Activated CD8-positive, alpha-beta memory T cell treated with anti-CD3 and anti-CD28 coated beads, Interleukin-2, amount 50 U/mL, for 1 hour (primary cell): ENCODE data around the gene THSD7B.
"Not testable (repeated sequence)": the region's sequence is repeated elsewhere in the genome, so short reads cannot be mapped to it uniquely, and the experiment has no call there.

ENCODE experiments used
- DNase-seq: peaks from one replicate; pipeline ENCODE4 v3.0.0-alpha.2; 2020; ENCODE audit errors: extremely low read depth

The THSD7B gene, protein sequence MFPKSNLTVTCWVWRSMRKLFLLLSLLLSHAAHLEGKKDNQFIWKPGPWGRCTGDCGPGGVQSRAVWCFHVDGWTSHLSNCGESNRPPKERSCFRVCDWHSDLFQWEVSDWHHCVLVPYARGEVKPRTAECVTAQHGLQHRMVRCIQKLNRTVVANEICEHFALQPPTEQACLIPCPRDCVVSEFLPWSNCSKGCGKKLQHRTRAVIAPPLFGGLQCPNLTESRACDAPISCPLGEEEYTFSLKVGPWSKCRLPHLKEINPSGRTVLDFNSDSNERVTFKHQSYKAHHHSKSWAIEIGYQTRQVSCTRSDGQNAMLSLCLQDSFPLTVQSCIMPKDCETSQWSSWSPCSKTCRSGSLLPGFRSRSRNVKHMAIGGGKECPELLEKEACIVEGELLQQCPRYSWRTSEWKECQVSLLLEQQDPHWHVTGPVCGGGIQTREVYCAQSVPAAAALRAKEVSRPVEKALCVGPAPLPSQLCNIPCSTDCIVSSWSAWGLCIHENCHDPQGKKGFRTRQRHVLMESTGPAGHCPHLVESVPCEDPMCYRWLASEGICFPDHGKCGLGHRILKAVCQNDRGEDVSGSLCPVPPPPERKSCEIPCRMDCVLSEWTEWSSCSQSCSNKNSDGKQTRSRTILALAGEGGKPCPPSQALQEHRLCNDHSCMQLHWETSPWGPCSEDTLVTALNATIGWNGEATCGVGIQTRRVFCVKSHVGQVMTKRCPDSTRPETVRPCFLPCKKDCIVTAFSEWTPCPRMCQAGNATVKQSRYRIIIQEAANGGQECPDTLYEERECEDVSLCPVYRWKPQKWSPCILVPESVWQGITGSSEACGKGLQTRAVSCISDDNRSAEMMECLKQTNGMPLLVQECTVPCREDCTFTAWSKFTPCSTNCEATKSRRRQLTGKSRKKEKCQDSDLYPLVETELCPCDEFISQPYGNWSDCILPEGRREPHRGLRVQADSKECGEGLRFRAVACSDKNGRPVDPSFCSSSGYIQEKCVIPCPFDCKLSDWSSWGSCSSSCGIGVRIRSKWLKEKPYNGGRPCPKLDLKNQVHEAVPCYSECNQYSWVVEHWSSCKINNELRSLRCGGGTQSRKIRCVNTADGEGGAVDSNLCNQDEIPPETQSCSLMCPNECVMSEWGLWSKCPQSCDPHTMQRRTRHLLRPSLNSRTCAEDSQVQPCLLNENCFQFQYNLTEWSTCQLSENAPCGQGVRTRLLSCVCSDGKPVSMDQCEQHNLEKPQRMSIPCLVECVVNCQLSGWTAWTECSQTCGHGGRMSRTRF (N-terminal part only)

DNA sequence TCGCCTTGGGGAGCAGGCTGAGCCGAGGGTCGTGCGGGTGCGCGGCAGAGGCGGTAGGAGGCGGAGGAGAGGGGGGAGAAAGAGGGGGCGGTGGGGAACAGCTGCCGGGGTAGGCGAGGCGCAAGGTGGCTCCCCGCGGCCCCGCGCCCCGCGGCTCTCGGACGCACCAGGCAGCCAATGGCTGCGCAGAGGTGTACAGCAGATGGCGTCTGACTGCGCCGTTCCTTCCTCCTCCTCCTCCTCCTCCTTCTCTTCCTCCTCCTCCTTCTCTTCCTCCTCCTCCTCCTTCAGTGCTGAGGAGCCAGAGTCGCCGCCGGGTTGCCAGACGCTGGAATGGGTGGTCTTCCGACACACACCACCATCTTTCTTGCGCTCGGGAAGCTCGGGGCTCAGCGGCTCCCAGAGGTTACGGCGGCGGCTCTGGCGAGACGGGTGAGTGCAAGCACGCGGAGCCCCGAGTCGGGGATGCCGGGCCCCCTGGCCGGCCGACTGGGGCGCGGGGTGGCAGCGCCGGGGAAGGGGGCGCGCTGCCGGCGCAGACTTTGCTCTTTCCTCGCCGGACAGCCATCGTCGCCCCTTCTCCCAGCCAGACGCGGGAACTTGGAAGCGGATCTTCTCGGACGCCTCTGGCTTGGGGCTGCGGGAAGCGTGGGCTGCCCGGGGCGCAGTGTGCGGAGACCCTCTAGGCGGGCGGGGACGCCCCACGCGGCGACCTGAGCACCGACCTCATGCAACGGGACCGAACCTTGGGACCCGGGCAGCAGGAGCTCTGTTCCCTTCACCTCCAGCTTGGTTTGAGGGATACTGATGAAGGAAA lies at the start of gene THSD7B:
Gene THSD7B (plus strand): TSS at position 290 of the 817 bp plus-strand sequence. CDS start 116,634 bp downstream, outside the sequence.
- DNase-seq: no peak

DNA sequence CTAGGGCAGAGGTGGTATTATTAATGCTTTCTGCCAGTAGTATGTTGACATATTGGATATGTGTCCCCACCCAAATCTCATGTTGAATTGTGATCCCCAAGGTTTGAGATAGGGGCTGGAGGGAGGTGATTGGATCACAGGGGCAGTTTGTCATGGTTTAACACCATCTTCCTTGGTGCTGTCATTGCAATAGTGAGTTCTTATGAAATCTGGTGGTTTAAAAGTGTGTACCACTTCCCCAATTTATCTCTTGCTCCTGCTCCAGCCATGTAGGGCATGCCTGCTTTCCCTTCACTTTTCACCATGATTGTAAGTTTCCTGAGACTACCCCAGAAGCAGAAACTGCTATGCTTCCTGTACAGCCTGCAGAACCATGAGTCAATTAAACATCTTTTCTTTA lies 47.1 kb upstream of the THSD7B start:
- no peak for DNase-seq

DNA sequence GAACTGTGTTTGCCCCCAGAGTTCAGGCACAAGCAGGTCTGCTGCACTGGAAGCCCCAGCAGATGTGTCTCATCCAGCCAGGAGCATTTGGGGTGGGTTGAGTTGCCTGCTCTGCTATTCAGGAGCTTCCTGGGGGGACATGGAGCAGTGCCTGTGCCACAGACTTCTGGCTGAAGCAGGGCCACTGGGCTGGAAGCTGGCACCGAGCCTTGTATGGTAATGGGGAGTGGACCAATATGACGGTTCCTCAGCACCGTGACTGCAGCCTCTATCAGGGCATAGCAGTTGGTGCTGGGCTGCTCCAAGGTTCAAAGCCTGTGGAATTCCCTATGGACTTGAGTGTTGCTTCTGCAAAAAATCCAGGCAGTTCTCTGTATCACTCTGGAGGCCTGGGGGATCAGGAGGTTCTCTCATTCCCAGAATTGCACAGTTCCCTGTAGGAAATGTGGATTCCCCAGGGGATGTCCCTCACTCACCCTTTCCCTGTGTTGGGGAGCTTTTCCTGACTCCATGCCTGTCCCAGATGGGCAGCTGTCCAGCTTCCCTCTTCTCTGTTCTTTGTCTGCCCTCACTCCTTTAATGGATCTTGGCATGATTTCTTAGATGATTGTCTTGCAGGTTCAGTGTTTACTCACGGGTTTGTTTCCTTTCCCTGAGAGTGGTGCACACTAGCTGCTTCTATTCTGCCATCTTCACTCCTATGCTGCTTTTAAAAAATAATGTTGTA lies 37.2 kb upstream of the THSD7B start:
- no peak for DNase-seq

DNA sequence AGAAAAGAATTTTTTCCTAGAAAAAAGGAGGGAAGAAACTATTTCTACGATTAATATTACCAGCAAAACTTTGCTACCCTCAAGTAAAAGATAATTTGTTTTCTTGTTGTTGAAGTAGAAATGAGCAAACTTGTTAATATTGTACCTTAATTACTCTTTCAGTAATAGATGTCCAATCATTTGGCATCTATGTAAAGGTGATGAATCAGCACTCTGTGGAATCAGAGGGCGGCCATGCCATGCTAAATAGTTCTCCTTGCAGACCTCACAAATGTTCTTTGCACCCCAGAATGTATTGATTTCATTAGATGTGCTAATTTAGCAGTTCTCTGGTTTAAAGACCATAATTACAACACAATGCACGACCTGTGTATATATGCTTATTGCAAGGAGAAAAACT lies 29.1 kb upstream of the THSD7B start:
- DNase-seq: no peak

DNA sequence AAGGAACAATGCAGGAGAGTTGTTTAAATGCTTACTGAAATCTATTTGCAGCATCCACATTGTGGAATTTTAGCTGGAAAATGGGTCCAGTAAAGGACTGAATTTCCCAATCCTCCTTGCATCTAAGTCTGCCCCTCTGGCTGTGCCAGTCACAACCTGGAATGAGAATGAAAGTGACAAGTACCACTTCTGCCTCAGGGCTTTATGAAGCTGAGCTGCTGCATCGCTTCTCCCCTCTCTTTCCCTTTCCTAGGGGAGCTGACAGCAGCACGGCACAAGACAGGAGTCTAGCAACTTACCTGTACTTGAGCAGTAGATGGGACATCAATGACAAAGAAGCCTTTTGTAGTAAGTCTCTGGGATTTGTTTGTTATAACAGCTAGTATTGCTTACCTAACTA lies 27.3 kb upstream of the THSD7B start:
- no peak for DNase-seq

DNA sequence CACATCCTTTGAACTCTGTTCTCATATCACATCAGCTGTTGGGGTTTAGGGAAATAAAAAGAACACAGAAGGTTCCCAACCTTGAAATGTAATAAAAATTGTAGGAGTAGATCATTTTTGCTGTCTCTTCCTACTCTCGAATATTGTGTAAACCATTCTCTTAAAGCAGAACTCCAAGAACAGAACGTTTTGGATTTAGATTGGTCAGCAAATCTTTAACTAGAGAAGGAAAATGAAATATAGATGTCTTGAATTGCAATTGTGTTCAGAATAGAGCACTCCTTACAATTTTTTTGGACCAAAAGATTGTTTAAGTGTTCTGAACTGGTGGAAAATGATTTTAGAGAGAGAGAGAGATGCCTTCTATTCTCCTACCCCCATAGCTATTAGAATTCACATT lies 23.9 kb upstream of the THSD7B start:
- no peak for DNase-seq

DNA sequence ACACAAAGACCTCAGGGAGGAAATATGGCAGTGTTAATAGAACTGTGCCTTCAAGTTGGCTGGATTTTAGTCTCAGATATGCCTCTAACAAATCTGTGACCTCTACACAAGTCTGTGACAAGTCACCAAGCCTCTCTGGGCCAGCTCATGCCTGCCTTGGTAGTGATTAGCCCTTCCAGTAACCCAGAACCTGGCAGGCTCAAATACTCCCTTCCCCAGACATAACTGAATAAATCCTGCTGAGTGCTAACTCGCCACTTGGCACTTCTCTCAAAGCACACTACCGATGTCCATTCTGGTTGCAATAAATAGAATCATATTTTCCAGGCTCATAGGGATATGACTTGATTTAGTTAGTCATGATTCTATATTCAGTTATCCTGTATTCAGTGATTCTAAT lies 15.3 kb upstream of the THSD7B start:
- DNase-seq: no peak

DNA sequence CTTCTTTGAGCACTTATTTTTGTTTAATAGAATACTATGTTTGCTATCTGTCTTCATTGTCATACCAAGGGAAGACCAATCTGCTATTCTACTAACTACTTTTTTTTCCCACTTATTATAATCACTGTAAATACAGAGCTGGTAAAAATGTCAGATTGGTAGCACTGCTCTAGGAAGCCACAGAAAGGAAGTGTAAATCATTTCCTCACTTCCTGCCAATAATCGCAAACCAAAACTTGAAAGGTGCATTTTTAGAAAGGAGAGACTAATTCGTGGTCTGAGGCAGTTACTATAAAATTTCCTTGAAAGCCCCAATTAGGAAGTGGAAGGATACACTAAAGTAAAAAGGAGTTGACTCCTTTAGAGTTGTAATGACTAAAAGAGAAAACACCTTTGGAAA lies 13.9 kb upstream of the THSD7B start:
- DNase-seq: no peak

DNA sequence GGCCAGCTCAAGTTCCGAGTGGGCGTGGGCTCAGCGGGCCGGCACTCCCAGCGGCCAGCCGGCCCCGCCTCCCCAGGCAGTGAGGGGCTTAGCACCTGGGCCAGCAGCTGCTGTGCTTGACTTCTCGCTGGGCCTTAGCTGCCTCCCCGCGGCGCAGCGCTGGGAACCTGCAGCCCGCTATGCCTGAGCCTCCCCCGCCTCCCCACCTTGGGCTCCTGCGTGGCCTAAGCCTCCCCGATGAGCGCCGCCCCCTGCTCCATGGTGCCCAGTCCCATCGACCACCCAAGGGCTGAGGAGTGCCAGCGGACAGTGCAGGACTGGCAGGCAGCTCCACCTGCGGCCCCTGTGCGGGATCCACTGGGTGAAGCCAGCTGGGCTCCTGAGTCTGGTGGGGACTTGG lies 6.8 kb upstream of the THSD7B start:
- not testable (repeated sequence) for DNase-seq

DNA sequence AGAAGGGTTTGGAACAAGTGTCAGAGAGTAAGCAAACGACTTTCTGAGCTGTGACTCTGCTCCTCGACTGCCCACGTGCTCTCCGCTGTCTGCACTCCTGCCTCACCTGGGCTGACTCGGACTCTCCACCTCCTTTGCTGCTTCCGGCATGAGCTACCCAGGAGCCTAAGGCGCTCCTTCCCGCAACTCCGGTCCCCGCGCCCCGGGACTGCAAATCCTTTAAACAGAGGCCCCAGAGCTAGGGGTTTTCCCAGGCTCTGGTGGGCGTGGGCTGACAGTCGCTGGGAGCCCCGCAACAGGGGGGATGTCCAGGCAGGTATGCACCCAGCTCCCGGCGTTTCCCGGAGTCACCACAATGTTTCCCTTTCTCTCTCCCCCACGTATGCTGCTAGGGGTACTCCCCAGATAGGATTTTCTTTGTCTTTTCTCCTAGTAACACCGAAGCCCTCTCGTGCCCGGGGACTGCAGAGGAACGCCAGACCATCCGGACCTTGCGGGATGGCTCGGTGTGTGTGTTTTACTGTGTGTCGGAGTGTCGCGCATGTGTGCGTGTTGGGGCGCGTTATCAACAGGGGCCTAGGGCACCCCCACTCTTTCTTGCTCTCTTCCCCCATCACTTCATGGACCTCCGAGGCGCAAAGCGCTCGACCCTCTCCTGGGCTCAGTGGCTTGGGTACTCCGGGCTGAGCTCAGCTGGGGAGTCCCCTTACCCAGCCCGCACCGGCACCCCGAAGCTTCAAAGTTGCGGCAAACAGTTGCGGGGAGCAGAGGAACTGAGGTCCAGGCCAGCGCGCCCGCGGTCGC lies 691 bp upstream of the THSD7B start:
- no peak for DNase-seq

DNA sequence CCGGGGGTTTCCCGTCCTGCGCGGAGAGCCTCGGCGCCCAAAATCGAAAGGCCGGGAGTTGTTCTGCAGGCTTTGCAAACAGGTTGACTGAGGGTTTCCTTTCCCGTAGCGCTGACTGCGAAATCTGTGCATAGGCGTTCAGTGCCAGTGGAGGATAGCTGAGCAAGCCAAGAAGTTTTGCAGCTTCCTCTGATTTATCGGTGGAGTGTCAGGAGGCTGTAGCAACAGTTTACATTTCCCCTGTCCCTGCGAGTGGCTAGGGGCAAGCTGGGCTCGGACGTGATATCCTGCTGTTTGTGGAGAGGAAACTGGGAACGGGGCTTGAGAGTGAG lies 694 bp downstream of the THSD7B start:
- DNase-seq: no peak

DNA sequence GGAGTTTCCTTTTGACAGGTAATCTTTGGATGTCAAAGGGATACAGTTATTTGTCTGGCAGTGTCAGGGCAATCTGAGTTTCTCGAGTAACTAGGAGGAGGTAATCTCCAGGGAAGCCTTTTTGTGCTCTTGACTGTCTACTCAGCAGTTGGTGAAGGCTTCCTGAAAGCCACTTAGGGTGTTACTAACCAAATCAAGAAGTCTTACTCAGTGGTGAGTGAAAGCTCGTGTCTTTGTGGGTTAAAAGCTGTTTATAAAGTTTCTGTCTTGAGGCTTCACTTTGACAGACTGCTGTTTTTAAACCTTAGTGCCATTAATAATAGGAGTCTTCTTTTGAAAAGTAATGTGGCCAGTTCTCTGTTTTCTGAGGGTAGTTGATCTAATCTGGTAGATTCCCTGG lies 1.7 kb downstream of the THSD7B start:
- DNase-seq: no peak

DNA sequence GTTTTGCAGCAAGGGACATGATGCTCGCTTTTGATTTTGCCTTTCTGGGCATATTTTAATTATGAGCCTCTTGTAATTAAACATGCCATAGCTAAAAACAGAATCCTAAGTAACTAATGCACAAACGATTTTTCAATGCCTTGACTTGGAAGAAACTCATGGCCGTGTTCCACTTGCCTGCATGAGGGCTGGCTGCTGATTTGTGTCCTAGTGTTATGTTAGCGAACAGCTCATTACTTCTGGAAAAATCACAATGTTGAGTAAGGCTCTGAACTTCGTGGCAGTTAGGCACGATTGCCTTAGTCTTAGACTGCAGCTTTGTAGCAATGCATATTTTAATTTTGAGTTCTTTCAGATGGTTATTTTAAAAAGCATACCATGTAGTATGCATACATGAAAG lies 4.5 kb downstream of the THSD7B start:
- DNase-seq: no peak

DNA sequence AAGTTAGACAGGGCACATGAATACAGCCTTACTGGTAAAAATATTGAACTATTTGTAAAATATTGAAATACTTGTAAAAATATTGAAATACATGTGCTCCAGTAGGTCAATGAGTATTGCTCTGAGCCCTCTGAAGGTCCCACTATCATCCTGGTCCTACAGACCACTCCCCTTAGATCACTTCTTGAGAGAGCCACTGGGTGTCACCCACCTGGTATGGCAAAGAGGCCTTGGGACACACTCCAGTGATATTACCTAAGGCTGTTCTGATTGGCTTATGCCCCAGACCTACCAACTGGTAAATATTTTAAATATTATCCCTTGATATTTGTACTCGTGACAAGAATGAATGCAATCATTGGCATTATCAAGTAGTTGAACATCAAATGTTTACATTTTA lies 5.0 kb downstream of the THSD7B start:
- DNase-seq: no peak

DNA sequence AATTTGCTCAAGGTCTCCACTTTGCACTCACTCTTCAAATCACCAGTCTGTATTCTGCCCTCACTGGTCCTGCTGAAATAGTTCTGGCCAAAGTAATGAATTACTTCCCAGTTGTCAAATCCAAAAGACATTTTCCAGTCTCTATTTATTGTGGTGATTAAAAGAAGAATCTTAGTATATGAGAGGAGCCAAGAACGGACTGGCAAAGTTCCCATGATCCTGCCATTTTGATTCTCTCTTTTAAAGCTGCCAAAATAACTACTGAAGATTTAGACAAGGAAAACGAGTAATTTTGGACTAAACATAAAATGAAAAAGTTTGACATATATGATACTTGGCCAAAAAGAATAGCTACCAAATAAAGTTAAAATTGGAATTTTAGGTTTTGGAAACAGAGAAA lies 12.0 kb downstream of the THSD7B start:
- no peak for DNase-seq

DNA sequence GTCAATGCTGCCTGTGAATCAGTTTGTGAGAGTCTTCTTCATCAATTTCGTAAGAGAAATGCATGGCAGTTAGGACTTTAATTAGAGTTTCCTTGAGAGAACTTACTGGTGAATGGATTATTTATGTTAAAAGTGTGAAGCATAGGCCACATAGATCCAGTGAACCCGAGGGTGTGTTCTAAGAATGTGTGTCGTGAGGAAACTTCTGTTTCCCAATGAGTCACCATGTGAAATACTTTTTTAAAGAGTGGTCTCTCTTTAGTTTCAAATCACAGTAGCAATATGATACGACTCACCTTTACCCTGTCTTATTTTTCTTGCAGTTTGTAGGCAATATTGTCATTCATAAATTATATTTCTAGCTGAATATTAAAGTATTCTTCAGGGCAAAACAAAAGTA lies 18.5 kb downstream of the THSD7B start:
- DNase-seq: no peak

DNA sequence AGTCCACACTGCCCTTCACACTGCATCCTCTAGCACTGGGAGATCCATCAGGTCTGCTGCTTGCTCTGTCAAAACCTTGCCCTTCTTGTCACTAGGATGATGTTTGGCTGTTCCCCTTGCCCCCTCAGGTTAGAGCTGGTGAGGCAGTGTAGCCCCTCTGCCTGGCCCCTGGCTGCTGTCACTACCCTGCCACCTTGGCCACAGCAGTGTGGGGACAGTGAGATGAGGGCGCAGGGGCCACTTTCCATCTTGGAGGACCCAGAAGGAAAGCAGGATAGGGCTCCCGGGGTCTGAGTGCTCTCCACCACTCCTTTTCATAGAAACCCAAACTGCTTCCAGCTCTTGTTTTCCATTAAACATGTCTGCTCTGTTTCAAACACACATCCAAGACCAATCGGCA lies 19.9 kb downstream of the THSD7B start:
- DNase-seq: no peak

DNA sequence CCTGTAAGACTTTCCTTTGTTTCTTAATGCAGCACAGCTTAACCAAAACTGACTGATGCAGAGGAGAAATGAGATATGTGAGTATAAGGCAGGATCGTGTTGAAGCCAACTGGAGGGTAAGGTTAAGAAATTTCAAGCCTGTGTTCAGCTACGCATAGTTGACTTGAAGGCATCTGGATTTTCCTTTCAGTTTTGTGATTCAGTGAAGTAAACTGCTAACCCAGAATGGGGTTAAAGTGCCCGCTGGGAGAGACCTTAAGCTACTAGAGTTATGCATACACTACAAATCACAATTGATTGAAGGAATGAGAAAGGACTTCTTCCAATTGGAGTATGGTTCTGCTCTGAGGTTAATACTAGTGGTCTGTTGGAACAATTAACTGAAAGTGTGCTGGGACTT lies 22.6 kb downstream of the THSD7B start:
- no peak for DNase-seq

DNA sequence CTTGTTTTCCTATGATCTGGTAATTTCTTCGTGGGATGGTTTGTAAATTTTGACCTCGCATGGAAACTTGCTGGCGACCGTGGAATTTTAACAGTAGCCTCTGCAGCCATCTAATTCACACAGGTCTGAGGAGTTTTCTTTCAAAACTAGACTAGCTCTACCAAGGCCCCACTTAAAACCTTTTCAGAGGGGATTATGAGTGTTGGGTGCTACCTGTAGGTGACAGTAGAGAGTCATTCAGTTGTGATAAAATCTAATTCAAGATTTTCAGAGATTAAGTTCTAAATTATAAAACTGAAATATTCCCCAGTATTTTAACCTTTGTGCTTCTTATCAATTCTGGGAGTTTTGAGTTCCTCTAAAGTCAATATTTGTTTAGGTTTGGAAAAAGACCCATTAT lies 31.0 kb downstream of the THSD7B start:
- no peak for DNase-seq

DNA sequence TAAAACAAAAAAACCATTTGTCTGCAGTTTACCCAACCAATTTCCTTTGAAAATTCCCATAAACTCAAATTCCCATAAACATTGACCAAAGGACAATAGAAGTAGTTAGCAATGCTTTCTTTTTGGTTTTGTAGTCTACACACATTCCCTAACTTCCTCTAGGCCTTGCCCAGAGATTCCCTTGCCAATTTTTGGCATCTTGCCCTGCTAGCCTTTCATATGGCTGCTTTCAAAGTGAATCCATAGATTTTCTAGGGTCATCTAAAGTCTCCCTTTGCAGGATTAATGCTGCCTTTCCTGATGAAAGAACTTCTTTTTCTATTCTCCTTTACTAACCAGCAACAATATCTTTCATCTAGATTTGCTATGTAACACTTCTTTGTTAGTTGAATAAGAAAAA lies 33.4 kb downstream of the THSD7B start:
- DNase-seq: no peak
